ENCODE measurements around the gene CISD2.
"Not testable (repeated sequence)": the region's sequence is repeated elsewhere in the genome, so short reads cannot be mapped to it uniquely, and the experiment has no call there.

The CISD2 gene

DNA sequence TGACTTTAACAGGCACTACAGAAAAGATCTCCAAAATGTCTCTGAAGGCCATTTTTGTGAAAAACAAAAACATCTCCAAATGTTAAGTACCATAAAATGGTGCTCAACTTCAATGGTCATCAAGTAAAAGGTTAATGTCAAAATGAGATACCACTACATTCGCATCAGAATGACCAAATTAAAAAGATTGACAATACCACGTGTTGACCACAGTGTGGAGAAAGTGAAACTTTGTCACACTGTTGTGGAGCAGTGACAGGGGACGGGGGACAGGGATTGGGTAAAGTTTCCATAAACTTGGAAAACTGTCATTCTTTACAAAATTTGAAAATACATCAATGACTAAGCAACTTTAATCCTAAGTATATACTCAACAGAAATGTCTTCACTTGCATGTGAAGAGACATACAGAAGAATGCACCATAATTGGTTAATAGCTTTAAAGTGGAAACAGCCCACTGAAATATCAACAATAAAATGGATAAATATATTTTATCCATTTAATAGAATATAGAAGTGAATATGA, 19.1 kb upstream of the CISD2 start:
- DNase-seq (ENCODE audit: low read depth in 3 of 3, low spot score in 1 of 3), result no peak

- DNase-seq (ENCODE audit: low read depth in 3 of 3, low spot score in 1 of 3), result no peak
Observed at GRCh38 chr4:102850370-102850769, 18.4 kb upstream of the CISD2 start.

DNA sequence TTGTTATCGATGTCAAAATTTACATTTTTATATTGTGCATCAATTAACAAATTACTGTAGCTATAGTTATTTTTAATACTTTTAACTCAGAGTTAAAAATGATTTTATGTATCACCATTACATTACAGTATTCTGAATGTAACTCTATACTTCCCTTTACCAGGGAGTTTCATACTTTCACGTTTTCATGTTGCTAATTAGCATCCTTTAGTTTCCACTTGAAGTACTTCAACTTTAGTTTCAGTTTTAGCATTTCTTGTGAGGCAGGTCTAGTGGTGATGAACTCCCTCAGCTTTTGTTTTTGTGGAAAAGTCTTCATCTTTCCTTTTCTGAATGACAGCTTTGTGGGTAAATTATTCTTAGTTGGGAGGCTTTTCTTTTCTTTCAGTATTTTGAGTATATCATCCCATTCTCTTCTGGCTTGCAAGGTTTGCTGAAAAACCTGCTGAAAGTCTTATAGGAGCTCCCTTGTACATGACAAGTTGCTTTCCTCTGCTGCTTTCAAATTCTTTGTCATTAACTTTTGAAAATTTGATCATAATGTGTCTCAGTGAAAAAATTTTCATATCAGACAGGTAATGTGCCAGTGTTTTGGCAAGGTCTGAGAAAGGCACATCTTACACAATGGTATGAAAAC, 9.8 kb upstream of the CISD2 start:
- DNase-seq (ENCODE audit: low read depth in 3 of 3, low spot score in 1 of 3), result no peak

GRCh38 chr4:102860611-102861324, 8.0 kb upstream of the CISD2 start:
- DNase-seq (ENCODE audit: low read depth in 3 of 3, low spot score in 1 of 3), result no peak

DNA sequence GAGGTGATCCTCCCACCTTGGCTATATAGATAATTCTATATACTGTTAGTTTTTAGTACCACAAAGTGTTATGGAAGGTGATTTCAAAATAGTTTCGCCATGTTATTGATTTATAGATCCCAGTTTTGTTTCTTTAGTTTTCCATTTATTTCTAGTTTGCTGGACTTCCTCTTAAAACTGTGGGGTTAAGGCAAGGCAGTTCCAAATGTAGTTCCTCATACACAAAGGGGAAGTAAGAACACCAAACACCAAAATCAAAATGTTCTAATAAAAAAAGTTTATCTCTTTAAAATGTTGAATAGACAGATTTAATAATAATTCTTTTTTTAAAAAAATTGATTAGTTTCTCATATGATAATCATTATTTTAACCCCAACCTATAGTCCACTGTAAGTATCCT, 6.8 kb upstream of the CISD2 start:
- DNase-seq (ENCODE audit: low read depth in 3 of 3, low spot score in 1 of 3), result no peak

- DNase-seq (ENCODE audit: low read depth in 3 of 3, low spot score in 1 of 3), result no peak
Observed at GRCh38 chr4:102862747-102863146, 6.0 kb upstream of the CISD2 start.

DNA sequence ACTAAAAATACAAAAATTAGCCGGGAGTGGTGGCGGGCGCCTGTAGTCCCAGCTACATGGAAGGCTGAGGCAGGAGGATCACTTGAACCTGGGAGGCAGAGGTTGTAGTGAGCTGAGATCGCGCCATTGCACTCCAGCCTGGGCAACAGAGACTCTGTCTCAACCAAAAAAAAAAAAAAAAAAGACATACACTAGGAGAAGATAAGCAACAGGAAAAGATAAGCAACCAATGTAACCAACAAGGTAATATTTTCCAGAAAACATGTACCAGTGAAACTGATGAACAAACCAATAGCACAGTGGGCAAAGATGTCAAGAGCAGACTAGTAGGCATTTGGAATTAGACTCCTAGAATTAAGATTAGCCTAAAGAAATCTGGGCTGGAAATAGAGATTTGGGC, 3.5 kb upstream of the CISD2 start:
- not testable (repeated sequence) for DNase-seq (ENCODE audit: low read depth in 3 of 3, low spot score in 1 of 3)

DNA sequence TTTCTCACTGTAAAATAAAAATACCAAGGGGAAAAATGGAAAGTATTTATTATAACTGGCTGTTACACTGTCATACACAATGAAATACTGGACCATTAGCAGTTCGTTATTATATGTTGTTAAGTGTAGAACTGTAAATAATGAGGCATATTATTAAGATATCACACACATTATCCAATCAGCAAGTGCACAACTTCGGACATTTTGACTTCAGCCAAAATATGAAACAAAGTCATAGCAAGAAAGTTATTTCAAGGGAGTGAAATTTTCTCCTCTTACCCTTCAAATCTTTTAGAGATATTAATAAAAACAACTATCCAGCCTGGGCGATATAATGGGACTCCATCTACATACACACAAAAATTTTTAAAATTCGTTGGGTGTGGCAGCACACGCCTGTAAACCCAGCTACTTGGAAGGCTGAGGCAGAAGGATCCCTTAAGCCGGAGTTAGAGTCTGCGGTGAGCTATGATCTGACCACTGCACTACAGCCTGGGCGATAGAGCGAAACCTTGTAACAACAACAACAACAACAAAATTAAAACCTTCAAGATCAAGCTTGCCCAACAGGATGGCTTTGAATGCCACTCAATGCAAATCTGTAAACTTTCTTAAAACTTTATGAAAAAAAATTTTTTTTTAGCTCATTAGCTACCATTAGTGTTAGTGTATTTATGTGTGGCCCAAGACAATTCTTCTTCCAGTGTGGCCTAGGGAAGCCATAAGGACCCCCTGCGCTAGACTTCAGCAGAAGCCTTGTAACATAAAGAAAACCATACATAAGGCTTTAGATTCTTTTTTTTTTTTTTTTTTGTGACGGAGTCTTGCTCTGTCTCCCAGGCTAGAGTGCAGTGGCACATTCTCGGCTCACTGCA, 1.3 kb upstream of the CISD2 start:
- DNase-seq (ENCODE audit: low read depth in 3 of 3, low spot score in 1 of 3), result no peak

DNA sequence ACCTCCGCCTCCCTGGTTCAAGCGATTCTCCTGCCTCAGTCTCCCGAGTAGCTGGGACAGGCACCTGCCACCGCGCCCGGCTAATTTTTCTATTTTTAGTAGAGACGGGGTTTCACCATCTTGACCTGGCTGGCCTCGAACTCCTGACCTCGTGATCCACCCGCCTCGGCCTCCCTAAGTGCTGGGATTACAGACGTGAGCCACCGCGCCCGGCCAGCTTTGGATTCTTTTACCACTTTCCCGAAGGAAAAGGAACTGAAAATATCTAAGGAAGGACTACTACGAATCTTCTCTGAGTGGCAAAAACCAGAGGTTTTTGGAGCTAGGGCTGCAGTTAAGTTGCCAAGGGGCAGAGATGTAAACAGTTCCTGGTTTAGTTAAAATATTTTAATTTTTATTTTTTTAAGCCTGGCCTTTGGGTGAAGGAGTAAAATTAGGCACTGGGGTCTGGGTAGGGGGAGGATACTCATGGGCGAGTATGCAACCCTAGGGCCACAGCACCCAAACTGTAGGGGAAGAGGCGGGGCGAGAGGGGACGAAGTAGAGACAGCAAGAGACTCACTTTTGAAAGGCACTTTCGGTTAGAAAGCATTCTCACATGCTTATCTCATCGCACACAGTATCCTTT, 525 bp upstream of the CISD2 start:
- peak in 1 of 3 donors; percentile 13 for DNase-seq (ENCODE audit: low read depth in 3 of 3, low spot score in 1 of 3)

DNA sequence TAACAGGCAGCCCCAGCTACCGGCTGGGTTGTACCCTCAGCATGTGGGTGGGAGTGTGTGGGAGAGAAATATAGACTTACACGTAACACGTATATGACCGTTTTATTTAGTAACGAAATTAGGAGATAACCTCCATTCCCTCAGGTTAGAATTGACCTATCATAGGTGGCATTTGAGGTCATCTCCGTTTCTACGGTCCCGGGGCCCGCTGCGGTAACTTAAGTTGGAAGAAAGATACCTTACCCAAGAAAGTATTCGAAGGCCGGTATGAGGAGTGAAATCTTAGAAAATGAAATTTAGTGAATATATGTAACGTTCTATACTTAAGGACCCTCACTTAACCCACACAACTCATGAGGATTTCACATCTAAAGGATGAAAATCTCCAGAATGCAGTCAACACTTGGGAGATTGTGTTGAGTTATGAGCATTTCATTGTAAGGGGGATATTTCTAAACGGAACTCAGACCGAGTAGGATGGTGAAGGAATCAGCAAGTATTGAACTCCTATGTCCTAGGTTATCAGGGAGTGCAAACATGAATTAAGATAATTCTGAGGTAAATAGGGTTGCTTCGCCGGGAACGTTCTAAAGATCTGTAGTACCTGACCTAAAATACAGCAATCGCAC, 891 bp downstream of the CISD2 start:
- DNase-seq (ENCODE audit: low read depth in 3 of 3, low spot score in 1 of 3), result peak in 1 of 3 donors; percentile 26

DNA sequence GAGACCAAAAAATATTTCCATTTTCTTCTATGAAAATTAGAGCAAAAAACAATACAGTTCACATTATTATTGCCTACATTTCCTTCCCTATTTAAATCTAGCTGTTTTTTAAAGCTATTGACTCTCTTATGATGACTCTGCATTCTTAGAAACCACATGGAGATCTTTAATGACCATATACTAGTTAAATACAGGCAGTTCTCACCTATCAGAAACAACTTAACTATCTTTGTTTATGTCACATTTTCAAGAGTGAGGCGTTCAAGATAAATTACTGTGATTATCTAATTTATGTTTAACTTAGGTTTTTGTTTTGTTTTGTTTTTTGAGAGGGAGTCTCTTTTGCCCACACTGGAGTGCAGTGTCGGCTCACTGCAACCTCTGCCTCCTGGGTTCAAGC, 3.0 kb downstream of the CISD2 start:
- no peak for DNase-seq (ENCODE audit: low read depth in 3 of 3, low spot score in 1 of 3)

- DNase-seq (ENCODE audit: low read depth in 3 of 3, low spot score in 1 of 3), result not testable (repeated sequence)
Observed at GRCh38 chr4:102877477-102878106, 8.8 kb downstream of the CISD2 start.

- not testable (repeated sequence) for DNase-seq (ENCODE audit: low read depth in 3 of 3, low spot score in 1 of 3)
Observed at GRCh38 chr4:102878349-102878748, 9.6 kb downstream of the CISD2 start.

DNA sequence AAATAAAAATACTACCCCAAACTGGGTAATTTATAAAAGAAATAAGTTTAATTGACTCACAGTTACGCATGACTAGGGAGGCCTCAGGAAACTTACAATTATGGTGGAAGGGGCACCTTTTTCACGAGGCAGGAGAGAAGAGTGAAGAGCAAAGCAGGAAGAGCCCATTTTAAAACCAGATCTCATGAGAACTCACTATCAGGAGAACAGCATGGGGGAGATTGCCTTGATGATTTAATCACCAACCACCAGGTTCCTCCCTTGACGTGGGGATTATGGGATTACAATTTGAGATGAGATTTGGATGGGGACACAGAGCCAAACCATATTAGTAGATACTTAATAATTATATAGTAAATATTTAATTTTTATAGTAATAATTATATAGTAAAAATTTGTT, 10.1 kb downstream of the CISD2 start:
- no peak for DNase-seq (ENCODE audit: low read depth in 3 of 3, low spot score in 1 of 3)

GRCh38 chr4:102881343-102881742, 12.6 kb downstream of the CISD2 start:
- DNase-seq (ENCODE audit: low read depth in 3 of 3, low spot score in 1 of 3), result no peak

- no peak for DNase-seq (ENCODE audit: low read depth in 3 of 3, low spot score in 1 of 3)
Observed at GRCh38 chr4:102883278-102883677, 14.5 kb downstream of the CISD2 start.

GRCh38 chr4:102888570-102888969, 19.8 kb downstream of the CISD2 start:
- not testable (repeated sequence) for DNase-seq (ENCODE audit: low read depth in 3 of 3, low spot score in 1 of 3)

DNA sequence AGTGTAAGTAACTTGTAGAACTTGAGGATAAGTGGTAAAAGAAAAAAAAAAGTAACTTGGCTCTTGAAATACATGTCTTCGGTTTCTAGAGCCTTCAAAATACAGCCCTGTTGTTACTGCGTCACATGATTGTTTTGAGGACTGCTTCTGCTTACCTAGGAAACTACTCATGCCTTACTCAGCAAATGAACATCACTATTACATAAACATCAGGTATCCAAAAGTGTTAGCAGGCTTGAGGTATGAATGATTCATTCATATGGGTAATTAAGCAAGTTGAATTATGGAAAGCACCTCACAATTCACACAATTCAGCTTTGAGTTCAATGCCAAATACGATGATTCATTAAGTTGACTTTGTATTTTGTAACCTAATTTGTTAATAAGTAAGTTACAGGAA, 21.1 kb downstream of the CISD2 start:
- DNase-seq (ENCODE audit: low read depth in 3 of 3, low spot score in 1 of 3), result not testable (repeated sequence)

DNA sequence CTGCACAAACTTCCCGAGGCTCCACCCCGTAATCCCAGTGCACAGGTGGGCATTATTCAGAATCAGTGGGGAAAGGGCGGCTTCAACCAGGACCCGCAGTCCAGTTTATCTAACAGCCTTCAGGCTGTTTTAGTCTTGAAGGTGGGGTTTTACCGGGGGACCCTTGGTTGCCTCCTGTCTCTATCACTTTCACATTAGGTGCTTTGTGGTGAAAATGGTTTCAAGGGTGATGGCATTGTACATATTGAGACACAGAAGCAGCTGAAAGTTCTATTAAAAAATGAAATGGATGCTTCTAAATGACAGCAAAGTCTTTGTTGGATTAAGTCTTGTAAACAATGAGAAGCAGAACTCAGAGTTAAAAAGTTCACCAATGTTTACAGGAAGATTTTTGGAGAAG, 27.8 kb downstream of the CISD2 start:
- DNase-seq (ENCODE audit: low read depth in 3 of 3, low spot score in 1 of 3), result not testable (repeated sequence)

DNA sequence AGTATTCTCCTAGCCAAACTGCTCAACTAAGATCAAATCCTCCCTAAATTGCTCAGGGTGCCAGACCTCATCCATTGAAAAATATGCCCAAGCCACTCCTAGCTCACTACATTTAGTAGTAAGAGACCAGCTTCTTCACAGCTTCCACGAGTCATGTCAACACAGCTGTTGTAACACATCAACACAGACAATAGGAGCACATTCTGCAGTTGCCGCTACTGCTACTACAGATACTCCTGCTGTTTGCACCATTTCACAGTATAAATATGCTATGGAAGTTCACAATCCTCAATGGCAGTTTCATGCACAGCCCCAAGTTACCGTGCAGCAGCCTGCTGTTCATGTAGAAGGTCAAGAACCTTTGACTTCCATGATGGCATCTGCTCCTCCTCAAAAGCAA, 28.8 kb downstream of the CISD2 start:
- not testable (repeated sequence) for DNase-seq (ENCODE audit: low read depth in 3 of 3, low spot score in 1 of 3)

All from stimulated activated CD4-positive, alpha-beta T cell treated with anti-CD3 and anti-CD28 coated beads, TNF-alpha, amount 100 ng/mL, for 1 hour (primary cell).